ENCODE data around the gene CCDC30. TPM values are rescaled to one million over a fixed set of nuclear protein-coding genes. Genes with fewer than 3 reads are reported as not detected.

CCDC30 gene
- total RNA-seq, 2 donors from 2014 or later, result 3.0 to 4.9 TPM

- ATAC-seq (ENCODE audit: insufficient number of reproducible peaks, low FRiP score, low read depth), result no peak
- Histone ChIP-seq H3K4me1 (ENCODE audit: control insufficient read depth in 1 of 2, low read depth in 2 of 2) (no peaks in the 10 kb centered on the region), H3K27me3 (replicated peaks; ENCODE audit: insufficient read depth) (no peaks in the 10 kb centered on the region), H3K36me3 (no peaks in the 10 kb centered on the region), H3K4me3 (no peak overlapping the region), H3K9me3 (no peaks in the 10 kb centered on the region), H3K27ac (no peak overlapping the region)
- DNase-seq (ENCODE audit: low spot score), result no peak
- TF ChIP-seq CTCF (IDR thresholded peaks at IDR 0.05), result no peak
These were observed 13.8 kb upstream of the CCDC30 start for GRCh38 chr1:42449256-42449655.

DNA sequence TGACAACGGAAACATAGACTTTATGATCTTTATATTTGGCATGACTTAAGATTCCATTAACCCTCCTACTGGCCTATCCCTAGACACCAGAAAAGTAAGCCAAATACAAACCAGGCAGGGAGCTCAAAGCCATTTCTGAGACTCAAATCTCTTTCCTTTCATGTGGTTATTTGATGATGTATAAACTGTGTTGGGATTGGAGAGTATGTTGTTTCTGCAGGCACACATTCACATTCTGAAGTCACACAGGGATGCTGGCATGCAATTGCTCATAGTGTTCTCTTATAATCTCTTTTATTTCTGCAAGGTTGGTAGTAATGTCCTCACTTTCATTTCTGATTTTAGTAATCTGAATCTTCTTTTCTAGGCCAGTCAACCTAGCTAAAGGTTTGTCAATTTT, 13.0 kb upstream of the CCDC30 start:
- TF ChIP-seq CTCF (IDR thresholded peaks at IDR 0.05), result no peak
- Histone ChIP-seq H3K27ac (no peak overlapping the region), H3K27me3 (replicated peaks; ENCODE audit: insufficient read depth) (no peaks in the 10 kb centered on the region), H3K9me3 (no peaks in the 10 kb centered on the region), H3K4me1 (ENCODE audit: control insufficient read depth in 1 of 2, low read depth in 2 of 2) (no peaks in the 10 kb centered on the region), H3K36me3 (no peaks in the 10 kb centered on the region), H3K4me3 (no peak overlapping the region)
- ATAC-seq (ENCODE audit: insufficient number of reproducible peaks, low FRiP score, low read depth) (no peak), DNase-seq (ENCODE audit: low spot score) (no peak)

DNA sequence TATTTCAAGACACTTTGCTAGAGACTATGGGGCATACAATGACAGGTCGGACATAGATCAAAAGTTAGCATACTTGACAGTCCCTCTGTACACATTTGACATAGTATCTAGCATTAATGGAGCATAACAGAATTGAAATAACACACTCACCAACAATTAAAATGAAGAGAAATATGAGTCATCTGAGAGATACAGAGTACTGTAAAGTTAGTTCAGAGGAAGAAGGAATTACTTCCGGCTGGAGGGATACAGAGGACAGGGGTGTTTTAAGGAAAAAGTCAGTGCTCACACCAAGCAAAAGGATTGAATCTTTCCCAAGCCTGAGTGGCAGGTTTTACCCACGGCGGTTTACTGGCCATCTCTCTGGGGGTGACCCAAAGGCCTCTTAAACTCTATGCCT, 9.7 kb upstream of the CCDC30 start:
- Histone ChIP-seq H3K9me3 (no peaks in the 10 kb centered on the region), H3K36me3 (peaks cover 5% of the 10 kb centered on the region), H3K27ac (no peak overlapping the region), H3K4me1 (ENCODE audit: control insufficient read depth in 1 of 2, low read depth in 2 of 2) (peaks cover 6 to 9% of the 10 kb centered on the region in 2 donors), H3K4me3 (no peak overlapping the region), H3K27me3 (replicated peaks; ENCODE audit: insufficient read depth) (no peaks in the 10 kb centered on the region)
- ATAC-seq (ENCODE audit: insufficient number of reproducible peaks, low FRiP score, low read depth) (no peak), DNase-seq (ENCODE audit: low spot score) (no peak)
- no peak for TF ChIP-seq CTCF (IDR thresholded peaks at IDR 0.05)

DNA sequence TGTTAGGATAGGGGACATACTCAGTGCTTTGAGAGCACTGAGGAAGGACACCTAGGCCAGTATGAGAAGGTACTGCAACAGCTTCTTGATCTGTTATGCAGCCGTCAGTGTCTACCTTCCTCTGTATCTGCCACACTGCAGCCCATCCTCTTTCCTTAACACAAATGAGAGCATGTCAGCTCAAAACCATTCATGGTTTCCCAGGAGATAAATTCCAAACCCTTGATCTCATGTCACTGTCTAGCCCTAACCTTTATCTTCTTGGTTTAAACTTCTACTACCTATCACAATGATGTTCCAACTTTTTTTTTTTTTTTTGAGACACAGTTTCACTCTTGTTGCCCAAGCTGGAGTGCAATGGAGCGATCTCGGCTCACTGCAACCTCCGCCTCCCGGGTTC, 8.7 kb upstream of the CCDC30 start:
- no peak for TF ChIP-seq CTCF (IDR thresholded peaks at IDR 0.05)
- H3K36me3 ChIP-seq, result peaks cover 5% of the 10 kb centered on the region
- no peaks in the 10 kb centered on the region for H3K27me3 ChIP-seq (replicated peaks; ENCODE audit: insufficient read depth)
- H3K4me1 ChIP-seq (ENCODE audit: control insufficient read depth in 1 of 2, low read depth in 2 of 2), result peaks cover 6 to 9% of the 10 kb centered on the region in 2 donors
- H3K9me3 ChIP-seq, result no peaks in the 10 kb centered on the region
- H3K27ac ChIP-seq, result no peak overlapping the region
- ATAC-seq (ENCODE audit: insufficient number of reproducible peaks, low FRiP score, low read depth) (no peak), DNase-seq (ENCODE audit: low spot score) (no peak)
- no peak overlapping the region for H3K4me3 ChIP-seq

GRCh38 chr1:42456010-42456753, 6.9 kb upstream of the CCDC30 start, which contains the start of the genes PPCS and ZMYND12:
Gene PPCS, plus strand, starts transcription at chr1:42456543. Its CDS starts 23 bp downstream, at chr1:42456566.
Gene ZMYND12, minus strand, starts transcription at chr1:42456022. Its CDS starts 25 bp downstream, at chr1:42455997.
- no peaks in the 10 kb centered on the region for H3K9me3 ChIP-seq
- TF ChIP-seq CTCF (IDR thresholded peaks at IDR 0.05), result no peak
- H3K4me3 ChIP-seq, result peak within 1 kb of the TSS; percentile 93
- peaks cover 5% of the 10 kb centered on the region for H3K36me3 ChIP-seq
- peaks cover 6 to 9% of the 10 kb centered on the region in 2 donors for H3K4me1 ChIP-seq (ENCODE audit: control insufficient read depth in 1 of 2, low read depth in 2 of 2)
- no peaks in the 10 kb centered on the region for H3K27me3 ChIP-seq (replicated peaks; ENCODE audit: insufficient read depth)
- DNase-seq (ENCODE audit: low spot score), result peak; percentile 66
- H3K27ac ChIP-seq, result peak within 1 kb of the TSS; percentile 87 to 88
- peak; percentile 83 for ATAC-seq (ENCODE audit: insufficient number of reproducible peaks, low FRiP score, low read depth)
